Suprapubic skin (tissue), 3 donors: ENCODE results near the gene PLXDC2.

Source experiments
- POLR2A ChIP-seq, 2 donors: fragments of 450-650 bp; IDR thresholded peaks; one replicate each; pipeline ENCODE4 v1.6.1; 2017; ENCODE audit warnings: antibody characterized with exemption in 2 of 2, mild to moderate bottlenecking in 2 of 2, moderate library complexity in 2 of 2
- TF ChIP-seq, protein P1 (sequence below), 2 donors: fragments of 200-600 bp in 1 of 2; fragments of 450-650 bp in 1 of 2; sonication (generic) in 1 of 2; IDR thresholded peaks; one replicate each; pipeline ENCODE4 v1.5.1; 2016 to 2019; ENCODE audit warnings: antibody characterized with exemption in 2 of 2, mild to moderate bottlenecking in 1 of 2, moderate library complexity in 1 of 2

DNA sequence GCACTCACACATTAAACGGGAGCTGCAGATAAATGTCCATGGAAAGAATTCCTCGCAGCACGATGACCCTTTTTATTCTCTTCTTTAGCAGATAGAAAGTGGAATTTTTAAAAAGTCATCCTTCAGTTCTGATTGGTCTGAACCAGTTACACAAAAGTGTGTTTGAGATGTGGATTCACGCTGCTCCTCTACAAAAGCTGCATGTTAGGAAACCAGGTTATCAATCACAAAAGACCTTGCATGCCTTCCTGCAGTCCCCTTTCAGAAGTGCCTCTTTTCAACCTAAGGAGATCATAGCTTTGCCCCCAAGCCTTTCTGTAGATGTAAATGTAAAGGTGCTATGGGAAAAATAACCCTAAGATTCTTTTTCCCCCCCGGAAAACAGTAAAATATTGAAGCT, 299.7 kb downstream of the PLXDC2 start:
- TF ChIP-seq, protein P1, sequence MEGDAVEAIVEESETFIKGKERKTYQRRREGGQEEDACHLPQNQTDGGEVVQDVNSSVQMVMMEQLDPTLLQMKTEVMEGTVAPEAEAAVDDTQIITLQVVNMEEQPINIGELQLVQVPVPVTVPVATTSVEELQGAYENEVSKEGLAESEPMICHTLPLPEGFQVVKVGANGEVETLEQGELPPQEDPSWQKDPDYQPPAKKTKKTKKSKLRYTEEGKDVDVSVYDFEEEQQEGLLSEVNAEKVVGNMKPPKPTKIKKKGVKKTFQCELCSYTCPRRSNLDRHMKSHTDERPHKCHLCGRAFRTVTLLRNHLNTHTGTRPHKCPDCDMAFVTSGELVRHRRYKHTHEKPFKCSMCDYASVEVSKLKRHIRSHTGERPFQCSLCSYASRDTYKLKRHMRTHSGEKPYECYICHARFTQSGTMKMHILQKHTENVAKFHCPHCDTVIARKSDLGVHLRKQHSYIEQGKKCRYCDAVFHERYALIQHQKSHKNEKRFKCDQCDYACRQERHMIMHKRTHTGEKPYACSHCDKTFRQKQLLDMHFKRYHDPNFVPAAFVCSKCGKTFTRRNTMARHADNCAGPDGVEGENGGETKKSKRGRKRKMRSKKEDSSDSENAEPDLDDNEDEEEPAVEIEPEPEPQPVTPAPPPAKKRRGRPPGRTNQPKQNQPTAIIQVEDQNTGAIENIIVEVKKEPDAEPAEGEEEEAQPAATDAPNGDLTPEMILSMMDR (IDR thresholded peaks at IDR 0.05): no peak
- no peak for TF ChIP-seq POLR2A (IDR thresholded peaks at IDR 0.05)
